ENCODE data around the gene NKX2-4.
"Not testable (repeated sequence)": the region's sequence is repeated elsewhere in the genome, so short reads cannot be mapped to it uniquely, and the experiment has no call there.

GRCh38 chr20:21366273-21366672, 31.1 kb downstream of the NKX2-4 start:
- not testable (repeated sequence) for TF ChIP-seq CTCF (IDR thresholded peaks at IDR 0.05); EP300 (IDR thresholded peaks at IDR 0.05); POLR2A (IDR thresholded peaks at IDR 0.05; ENCODE audit: low read depth)

Data from esophagus muscularis mucosa (tissue), 4 donors.